Nephron (organoid): ENCODE measurements around the gene SDK2.
A peak's percentile ranks its signal among the peaks of the same experiment; 100 is the strongest.

Experiments used
- H3K27ac Mint-ChIP-seq, 3 experiments: 2 replicates each; pipeline ENCODE4 v1.8.0; 2020; ENCODE audit warnings: mixed read lengths in 3 of 3, mild to moderate bottlenecking in 2 of 3, moderate library complexity in 1 of 3
- H3K27me3 Mint-ChIP-seq: 2 replicates; pipeline ENCODE4 v1.8.0; 2021; ENCODE audit warnings: low read depth, mild to moderate bottlenecking, moderate library complexity, mixed read lengths
- H3K36me3 Mint-ChIP-seq: 2 replicates; pipeline ENCODE4 v1.8.0; 2020; ENCODE audit warnings: low read depth, mixed read lengths
- H3K4me1 Mint-ChIP-seq: 2 replicates; pipeline ENCODE4 v1.8.0; 2020; ENCODE audit warnings: mixed read lengths
- H3K4me3 Mint-ChIP-seq, 3 experiments: 2 replicates each; pipeline ENCODE4 v1.8.0; 2020; ENCODE audit warnings: mild to moderate bottlenecking in 3 of 3, mixed read lengths in 3 of 3, moderate library complexity in 2 of 3
- H3K9me3 Mint-ChIP-seq: 2 replicates; pipeline ENCODE4 v1.8.0; 2020; ENCODE audit warnings: mixed read lengths
- CTCF ChIP-seq, 3 experiments: fragments of 200-600 bp; sonication (generic); IDR thresholded peaks; one replicate each; pipeline ENCODE4 v1.5.0; 2021; ENCODE audit warnings: antibody characterized with exemption in 3 of 3; ENCODE audit not compliant: unreplicated experiment in 3 of 3

Gene SDK2

DNA sequence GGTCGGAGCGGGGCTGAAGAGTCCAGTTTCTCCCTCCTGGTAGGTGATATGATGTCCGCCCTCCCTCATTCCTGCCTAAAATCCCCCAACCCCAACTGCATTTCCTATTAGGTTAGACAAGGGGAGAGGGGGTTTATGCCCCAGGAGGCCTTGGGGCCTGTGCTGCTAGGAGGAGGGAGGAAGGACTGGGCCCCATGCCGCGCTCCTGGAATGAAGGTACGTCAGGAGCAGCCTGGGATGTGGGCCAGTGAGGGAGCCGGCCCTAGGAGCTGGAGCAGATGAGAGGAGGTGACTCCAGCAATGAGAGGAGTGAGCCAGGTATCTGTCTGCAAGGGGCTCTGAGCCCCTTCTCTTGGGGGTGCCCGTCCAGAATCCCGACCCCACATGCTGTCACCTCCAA, 285.6 kb downstream of the SDK2 start:
- H3K4me3 Mint-ChIP-seq = no peak overlapping the region

DNA sequence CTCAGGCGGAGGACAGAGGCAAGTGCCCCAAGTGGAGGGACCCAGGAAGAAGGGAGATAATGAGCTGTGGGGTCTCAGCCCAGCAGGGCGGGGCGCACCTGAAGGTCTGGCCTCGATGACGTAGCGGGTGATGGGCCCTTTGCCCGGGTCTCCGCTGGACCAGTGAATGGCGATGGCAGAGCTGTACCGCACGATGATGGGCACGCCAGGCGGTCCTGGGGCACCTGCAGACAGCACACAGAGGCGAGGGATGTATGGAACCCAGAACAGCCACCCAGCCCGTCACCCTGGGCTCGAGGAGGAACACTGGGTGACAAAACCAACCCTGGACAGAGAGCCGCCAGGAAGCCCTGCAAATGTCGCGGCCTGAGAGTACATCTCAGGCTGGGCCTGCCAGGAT, 286.3 kb downstream of the SDK2 start:
- H3K4me3 Mint-ChIP-seq = no peak overlapping the region
- no peaks in the 10 kb centered on the region for H3K27me3 Mint-ChIP-seq
- peaks cover 23% of the 10 kb centered on the region for H3K4me1 Mint-ChIP-seq
- no peaks in the 10 kb centered on the region for H3K36me3 Mint-ChIP-seq
- no peaks in the 10 kb centered on the region for H3K9me3 Mint-ChIP-seq
- H3K27ac Mint-ChIP-seq = no peak overlapping the region
- TF ChIP-seq CTCF (IDR thresholded peaks at IDR 0.05; ENCODE audit: unreplicated experiment in 3 of 3) = no peak

More for the DNA sequence above, 285.6 kb downstream of the SDK2 start:
- Mint-ChIP-seq H3K27ac (no peak overlapping the region), H3K27me3 (no peaks in the 10 kb centered on the region), H3K4me1 (peaks cover 23% of the 10 kb centered on the region), H3K9me3 (no peaks in the 10 kb centered on the region), H3K36me3 (no peaks in the 10 kb centered on the region)
- TF ChIP-seq CTCF (IDR thresholded peaks at IDR 0.05; ENCODE audit: unreplicated experiment in 3 of 3) = no peak

DNA sequence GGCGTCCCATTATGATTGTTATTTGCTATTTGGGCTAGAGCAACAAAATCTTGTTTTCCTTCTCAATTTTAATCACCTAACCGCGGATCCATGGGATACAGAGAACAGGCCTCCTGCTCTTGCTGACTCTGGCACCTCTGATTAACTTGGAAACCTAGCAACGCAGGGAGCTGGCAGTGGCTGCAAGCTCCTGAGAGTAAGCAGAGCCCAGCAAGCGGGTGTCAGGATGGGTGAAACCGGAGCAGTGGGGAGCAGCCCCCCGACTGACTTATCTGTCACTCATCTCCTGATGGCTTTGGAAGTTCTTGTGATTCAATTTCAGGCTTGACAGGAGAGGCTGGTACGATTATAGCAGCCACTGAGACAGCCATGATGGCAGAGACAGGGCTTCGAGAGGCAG, 286.9 kb downstream of the SDK2 start:
- H3K36me3 Mint-ChIP-seq = no peaks in the 10 kb centered on the region
- H3K4me1 Mint-ChIP-seq = peaks cover 23% of the 10 kb centered on the region
- TF ChIP-seq CTCF (IDR thresholded peaks at IDR 0.05; ENCODE audit: unreplicated experiment in 3 of 3) = no peak
- peak overlapping the region in 2 of 3 experiments; percentile 35 to 67 for H3K27ac Mint-ChIP-seq
- no peaks in the 10 kb centered on the region for H3K9me3 Mint-ChIP-seq
- no peaks in the 10 kb centered on the region for H3K27me3 Mint-ChIP-seq
- H3K4me3 Mint-ChIP-seq = no peak overlapping the region

- Mint-ChIP-seq H3K4me3 (no peak overlapping the region), H3K9me3 (no peaks in the 10 kb centered on the region), H3K4me1 (peaks cover 16% of the 10 kb centered on the region), H3K27ac (peak overlapping the region in 2 of 3 experiments; percentile 35 to 67), H3K27me3 (no peaks in the 10 kb centered on the region), H3K36me3 (peaks cover 3% of the 10 kb centered on the region)
- no peak for TF ChIP-seq CTCF (IDR thresholded peaks at IDR 0.05; ENCODE audit: unreplicated experiment in 3 of 3)
Measured at GRCh38 chr17:73356561-73357170, 287.6 kb downstream of the SDK2 start.

GRCh38 chr17:73354423-73355284, 289.6 kb downstream of the SDK2 start:
- no peaks in the 10 kb centered on the region for H3K27me3 Mint-ChIP-seq
- H3K4me3 Mint-ChIP-seq = no peak overlapping the region
- peaks cover 11% of the 10 kb centered on the region for H3K4me1 Mint-ChIP-seq
- H3K27ac Mint-ChIP-seq = peak overlapping the region in 1 of 3 experiments; percentile 51
- peaks cover 14% of the 10 kb centered on the region for H3K36me3 Mint-ChIP-seq
- no peaks in the 10 kb centered on the region for H3K9me3 Mint-ChIP-seq
- TF ChIP-seq CTCF (IDR thresholded peaks at IDR 0.05; ENCODE audit: unreplicated experiment in 3 of 3) = no peak
